HG02885 (cell line): ENCODE results near the gene SOST.
"Not testable (repeated sequence)": the region's sequence is repeated elsewhere in the genome, so short reads cannot be mapped to it uniquely, and the experiment has no call there.

ENCODE experiments used
- ATAC-seq: cut with Tn5 transposase; IDR thresholded peaks from one replicate; pipeline ENCODE4 v1.9.1; 2021; ENCODE audit warnings: mild to moderate bottlenecking; ENCODE audit not compliant: unreplicated experiment, poor library complexity

Gene SOST

GRCh38 chr17:43758497-43759174, at the start of gene SOST:
Gene SOST (minus strand): TSS chr17:43758791. CDS start chr17:43758741, 50 bp downstream.
- no peak for ATAC-seq

GRCh38 chr17:43808076-43808475, 49.5 kb upstream of the SOST start:
- no peak for ATAC-seq

- no peak for ATAC-seq
Measured at GRCh38 chr17:43805117-43805516, 46.5 kb upstream of the SOST start.

- no peak for ATAC-seq
Measured at GRCh38 chr17:43803758-43804157, 45.2 kb upstream of the SOST start.

GRCh38 chr17:43801844-43802243, 43.3 kb upstream of the SOST start:
- no peak for ATAC-seq

DNA sequence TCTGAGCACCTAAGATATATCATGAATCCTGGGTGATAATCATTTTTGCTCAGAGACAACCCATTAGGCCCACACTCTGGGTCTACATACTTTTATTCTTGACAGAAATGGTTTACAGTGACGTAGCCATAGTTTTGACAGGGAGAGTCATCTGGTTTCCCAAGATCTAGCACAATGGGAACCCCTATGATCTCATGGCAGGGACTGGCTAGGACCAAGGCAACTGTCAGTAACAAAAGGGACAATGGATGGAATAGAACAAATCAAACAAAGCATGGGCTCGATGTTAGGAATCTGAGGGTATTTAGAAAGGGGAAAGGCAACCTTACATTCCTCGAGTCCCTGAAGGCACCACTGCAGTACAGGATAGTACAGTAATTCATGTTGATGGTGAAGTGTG, 42.1 kb upstream of the SOST start:
- ATAC-seq = no peak

GRCh38 chr17:43799047-43799446, 40.5 kb upstream of the SOST start:
- ATAC-seq = no peak

- ATAC-seq = not testable (repeated sequence)
Measured at GRCh38 chr17:43798024-43798423, 39.4 kb upstream of the SOST start.

DNA sequence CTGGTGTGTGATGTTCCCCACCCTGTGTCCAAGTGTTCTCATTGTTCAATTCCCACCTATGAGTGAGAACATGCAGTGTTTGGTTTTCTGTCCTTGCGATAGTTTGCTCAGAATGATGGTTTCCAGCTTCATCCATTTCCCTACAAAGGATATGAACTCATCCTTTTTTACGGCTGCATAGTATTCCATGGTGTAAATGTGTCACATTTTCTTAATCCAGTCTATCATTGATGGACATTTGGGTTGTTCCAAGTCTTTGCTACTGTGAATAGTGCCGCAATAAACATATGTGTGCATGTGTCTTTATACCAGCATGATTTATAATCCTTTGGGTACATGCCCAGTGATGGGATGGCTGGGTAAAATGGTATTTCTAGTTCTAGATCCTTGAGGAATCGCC, 34.1 kb upstream of the SOST start:
- ATAC-seq = not testable (repeated sequence)

- ATAC-seq = no peak
Measured at GRCh38 chr17:43791589-43791988, 33.0 kb upstream of the SOST start.

- no peak for ATAC-seq
Measured at GRCh38 chr17:43790311-43790940, 31.8 kb upstream of the SOST start.

- ATAC-seq = no peak
Measured at GRCh38 chr17:43789482-43789881, 30.9 kb upstream of the SOST start.

- ATAC-seq = no peak
Measured at GRCh38 chr17:43788540-43788939, 29.9 kb upstream of the SOST start.

- ATAC-seq = no peak
Measured at GRCh38 chr17:43787728-43788127, 29.1 kb upstream of the SOST start.

- ATAC-seq = no peak
Measured at GRCh38 chr17:43784628-43785101, 26.1 kb upstream of the SOST start.

DNA sequence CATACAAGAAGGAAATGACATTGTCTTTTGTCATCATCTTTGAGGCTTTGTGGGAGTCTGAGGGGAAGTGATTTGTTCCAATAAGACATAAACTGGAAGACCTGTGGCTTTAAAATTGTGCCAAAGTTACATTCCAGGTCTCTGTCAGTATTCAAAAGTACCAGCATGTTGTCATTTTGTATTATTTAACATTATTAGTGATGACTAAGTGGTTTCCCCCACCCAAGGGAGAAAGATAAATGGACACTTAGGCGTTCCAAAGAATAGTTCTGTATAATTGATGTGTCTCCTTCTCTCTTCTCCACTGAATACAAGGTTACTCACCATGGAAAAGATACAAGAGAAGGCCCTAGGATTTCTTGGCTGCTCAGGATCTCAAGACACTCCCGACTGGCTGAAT, 25.5 kb upstream of the SOST start:
- no peak for ATAC-seq

DNA sequence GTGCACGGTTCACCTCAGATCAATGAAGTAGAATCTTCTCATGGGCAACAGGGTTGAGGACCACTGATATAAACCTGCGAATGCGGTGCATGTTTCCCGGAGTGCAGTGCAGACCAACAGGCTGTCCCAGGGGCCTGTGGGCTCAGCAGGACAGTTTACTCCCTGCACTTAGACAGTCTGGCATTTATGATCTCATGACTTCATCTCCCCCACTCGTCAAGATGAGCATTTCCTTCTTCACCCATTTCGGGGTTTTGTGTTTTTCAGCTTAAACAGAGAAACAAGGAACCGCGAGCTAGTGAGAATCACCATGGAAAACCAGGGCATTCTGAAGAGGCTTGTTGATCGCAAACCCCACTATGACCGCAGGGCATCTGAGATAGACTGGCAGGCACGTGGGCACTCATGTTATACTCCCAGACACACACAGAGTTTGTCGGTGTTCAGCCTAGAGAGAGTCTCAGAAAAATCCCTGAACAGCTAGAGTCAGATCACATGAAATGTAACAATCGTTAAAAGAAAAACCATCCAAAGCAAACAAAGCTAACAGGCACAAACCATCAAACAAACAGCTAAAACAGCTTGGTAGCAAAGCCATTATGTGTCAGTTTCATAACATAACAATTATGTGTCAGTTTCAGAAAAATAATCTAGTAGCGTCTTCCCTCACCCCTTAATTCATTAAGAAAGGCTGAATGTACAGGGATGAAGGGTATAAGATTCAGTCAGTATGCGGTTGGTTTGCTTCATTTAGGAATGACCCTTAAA, 24.5 kb upstream of the SOST start:
- no peak for ATAC-seq

- no peak for ATAC-seq
Measured at GRCh38 chr17:43780135-43780534, 21.5 kb upstream of the SOST start, which contains the start of gene CFAP97D1. Gene CFAP97D1 (plus strand): TSS chr17:43780435. CDS start chr17:43780463, 28 bp downstream.

GRCh38 chr17:43779145-43780125, 20.8 kb upstream of the SOST start:
- no peak for ATAC-seq
